ENCODE measurements around the gene PTGER2.

The PTGER2 gene

GRCh38 chr14:52307376-52307775 is 6.7 kb upstream of the PTGER2 start:
- no peak for DNase-seq

- DNase-seq, result no peak
Observed at GRCh38 chr14:52307905-52308304, 6.2 kb upstream of the PTGER2 start.

- DNase-seq, result no peak
Observed at GRCh38 chr14:52310541-52310940, 3.6 kb upstream of the PTGER2 start.

- no peak for DNase-seq
Observed at GRCh38 chr14:52312931-52313355, 1.2 kb upstream of the PTGER2 start.

- DNase-seq, result no peak
Observed at GRCh38 chr14:52313462-52313861, 650 bp upstream of the PTGER2 start.

- DNase-seq, result peak; percentile 79
Observed at GRCh38 chr14:52314595-52315354, 663 bp downstream of the PTGER2 start.

- DNase-seq, result no peak
Observed at GRCh38 chr14:52315355-52315718, 1.2 kb downstream of the PTGER2 start.

GRCh38 chr14:52318062-52318461 is 4.0 kb downstream of the PTGER2 start:
- DNase-seq, result no peak

- DNase-seq, result no peak
Observed at GRCh38 chr14:52318826-52319645, 4.9 kb downstream of the PTGER2 start.

- DNase-seq, result no peak
Observed at GRCh38 chr14:52319919-52320318, 5.8 kb downstream of the PTGER2 start.

GRCh38 chr14:52325126-52325525 is 11.0 kb downstream of the PTGER2 start:
- no peak for DNase-seq

- no peak for DNase-seq
Observed at GRCh38 chr14:52325630-52326029, 11.5 kb downstream of the PTGER2 start.

GRCh38 chr14:52327374-52328226 is 13.5 kb downstream of the PTGER2 start:
- no peak for DNase-seq

GRCh38 chr14:52328276-52328675 is 14.2 kb downstream of the PTGER2 start:
- DNase-seq, result no peak

GRCh38 chr14:52329678-52330369 is 15.7 kb downstream of the PTGER2 start:
- no peak for DNase-seq

- DNase-seq, result no peak
Observed at GRCh38 chr14:52332269-52332668, 18.2 kb downstream of the PTGER2 start.

- no peak for DNase-seq
Observed at GRCh38 chr14:52333108-52333507, 19.0 kb downstream of the PTGER2 start.

GRCh38 chr14:52333823-52334657 is 19.9 kb downstream of the PTGER2 start:
- DNase-seq, result no peak

- no peak for DNase-seq
Observed at GRCh38 chr14:52336241-52336640, 22.1 kb downstream of the PTGER2 start.

- DNase-seq, result no peak
Observed at GRCh38 chr14:52338051-52338681, 24.1 kb downstream of the PTGER2 start.

- DNase-seq, result no peak
Observed at GRCh38 chr14:52339262-52339661, 25.1 kb downstream of the PTGER2 start.

Data from retina (tissue), 1 donor.